Activated CD4-positive, alpha-beta T cell treated with anti-CD3 and anti-CD28 coated beads for 4 hours (primary cell): ENCODE data around the gene CORO1C.
"Not testable (repeated sequence)": the region's sequence is repeated elsewhere in the genome, so short reads cannot be mapped to it uniquely, and the experiment has no call there.

ENCODE experiments used
- DNase-seq, 2 donors: peaks; one replicate each; pipeline ENCODE4 v3.0.0-alpha.2; 2020

The CORO1C gene

GRCh38 chr12:108671110-108671509, 60.2 kb downstream of the CORO1C start:
- no peak for DNase-seq

- no peak for DNase-seq
Measured at GRCh38 chr12:108670066-108670631, 61.2 kb downstream of the CORO1C start.

- DNase-seq = no peak
Measured at GRCh38 chr12:108668542-108668941, 62.8 kb downstream of the CORO1C start.

GRCh38 chr12:108668063-108668462, 63.3 kb downstream of the CORO1C start:
- DNase-seq = no peak

GRCh38 chr12:108667349-108667748, 64.0 kb downstream of the CORO1C start:
- DNase-seq = no peak

GRCh38 chr12:108666401-108666881, 64.9 kb downstream of the CORO1C start:
- DNase-seq = no peak

GRCh38 chr12:108665608-108666202, 65.6 kb downstream of the CORO1C start:
- no peak for DNase-seq

GRCh38 chr12:108664338-108665258, 66.7 kb downstream of the CORO1C start:
- peak; percentile 79 to 90 for DNase-seq

- no peak for DNase-seq
Measured at GRCh38 chr12:108663324-108664015, 67.8 kb downstream of the CORO1C start.

GRCh38 chr12:108658115-108658514, 73.2 kb downstream of the CORO1C start:
- DNase-seq = not testable (repeated sequence)

GRCh38 chr12:108657130-108657745, 74.1 kb downstream of the CORO1C start:
- DNase-seq = no peak

- not testable (repeated sequence) for DNase-seq
Measured at GRCh38 chr12:108656247-108656646, 75.1 kb downstream of the CORO1C start.

GRCh38 chr12:108655812-108656175, 75.5 kb downstream of the CORO1C start:
- not testable (repeated sequence) for DNase-seq

- not testable (repeated sequence) for DNase-seq
Measured at GRCh38 chr12:108654622-108655021, 76.7 kb downstream of the CORO1C start.

- no peak for DNase-seq
Measured at GRCh38 chr12:108653922-108654321, 77.4 kb downstream of the CORO1C start.

GRCh38 chr12:108653082-108653516, 78.2 kb downstream of the CORO1C start:
- no peak for DNase-seq

- no peak for DNase-seq
Measured at GRCh38 chr12:108650083-108650482, 81.2 kb downstream of the CORO1C start.

- no peak for DNase-seq
Measured at GRCh38 chr12:108649669-108650068, 81.6 kb downstream of the CORO1C start.

- no peak for DNase-seq
Measured at GRCh38 chr12:108649126-108649525, 82.2 kb downstream of the CORO1C start.

GRCh38 chr12:108648371-108648770, 82.9 kb downstream of the CORO1C start:
- DNase-seq = no peak

GRCh38 chr12:108647585-108648287, 83.6 kb downstream of the CORO1C start:
- DNase-seq = no peak
